ENCODE results near the gene MTHFR. TPM values are rescaled to one million over a fixed set of nuclear protein-coding genes. Genes with fewer than 3 reads are reported as not detected.

MTHFR gene
- total RNA-seq, 1 experiment from 2014 or later, result 18.2 TPM

- H3K9me3 Mint-ChIP-seq, result no peaks in the 10 kb centered on the region; a peak in 1 of 5 replicates
- no peak within 1 kb of the TSS; a peak in 2 of 7 replicates for H3K27ac Mint-ChIP-seq
Observed at GRCh38 chr1:11847667-11848372, 42.1 kb upstream of the MTHFR start, which contains the start of gene NPPA. Gene NPPA (minus strand): TSS chr1:11847783. CDS start chr1:11847684, 99 bp downstream.

More at GRCh38 chr1:11847667-11848372, 42.1 kb upstream of the MTHFR start, which contains the start of gene NPPA:
- Histone ChIP-seq H3K4me2 (ENCODE audit: insufficient read depth, insufficient read length, low read length) (no peak within 1 kb of the TSS), H4K20me1 (ENCODE audit: control insufficient read depth, insufficient read depth, insufficient read length) (no peaks in the 10 kb centered on the region), H3K9me3 (ENCODE audit: control insufficient read depth, low read depth, low read length) (no peaks in the 10 kb centered on the region), H2AFZ (ENCODE audit: low read length) (no peak within 1 kb of the TSS), H2BK20ac (ENCODE audit: low read depth, low read length, poor library complexity, severe bottlenecking) (no peak within 1 kb of the TSS), H3K4me1 (ENCODE audit: insufficient read depth, low read length) (no peaks in the 10 kb centered on the region), H3K18ac (ENCODE audit: insufficient read length, low read depth, low read length) (no peak within 1 kb of the TSS), H2BK5ac (ENCODE audit: insufficient read length, low read length) (no peak within 1 kb of the TSS), H3K4ac (ENCODE audit: low read depth, low read length) (no peak within 1 kb of the TSS), H3K56ac (ENCODE audit: insufficient read length, low read depth, low read length) (no peak within 1 kb of the TSS), H3K27me3 (ENCODE audit: insufficient read depth, low read length) (no peaks in the 10 kb centered on the region), H3K9ac (ENCODE audit: extremely low read depth, insufficient read length, low read length) (no peak within 1 kb of the TSS), H3K27ac (ENCODE audit: insufficient read length, low read depth, low read length) (no peak within 1 kb of the TSS), H4K8ac (replicated peaks; ENCODE audit: insufficient read length, low read depth, low read length) (no peak within 1 kb of the TSS), H3K23ac (ENCODE audit: insufficient read length, low read depth, low read length) (no peak within 1 kb of the TSS), H2BK120ac (ENCODE audit: low read depth, low read length, poor library complexity, severe bottlenecking) (no peak within 1 kb of the TSS), H4K5ac (ENCODE audit: insufficient read length, low read depth, low read length) (no peak within 1 kb of the TSS), H2BK12ac (ENCODE audit: insufficient read length, low read depth, low read length) (no peak within 1 kb of the TSS), H3K79me2 (ENCODE audit: insufficient read depth, low read length) (no peaks in the 10 kb centered on the region), H3K23me2 (ENCODE audit: insufficient read length, low read depth, low read length, poor library complexity, severe bottlenecking) (no peaks in the 10 kb centered on the region), H3K14ac (ENCODE audit: insufficient read depth, low read length) (no peak within 1 kb of the TSS), H3T11ph (ENCODE audit: low read length) (no peak within 1 kb of the TSS), H2BK15ac (ENCODE audit: low read depth, low read length) (no peak within 1 kb of the TSS), H2AK5ac (ENCODE audit: insufficient read length, low read length) (no peak within 1 kb of the TSS), H4K91ac (ENCODE audit: insufficient read length, low read depth, low read length) (no peak within 1 kb of the TSS), H3K79me1 (ENCODE audit: insufficient read depth, low read depth, low read length, poor library complexity, severe bottlenecking) (no peaks in the 10 kb centered on the region)
- no peak for DNase-seq
- Mint-ChIP-seq H3K27me3 (ENCODE audit: low read depth) (peaks cover 6% of the 10 kb centered on the region), H3K36me3 (ENCODE audit: insufficient read depth in 1 of 3, low read depth in 3 of 3) (peaks cover 5 to 36% (median 25%) of the 10 kb centered on the region in 3 experiments; a peak in 6 of 7 replicates), H3K4me1 (no peaks in the 10 kb centered on the region), H3K4me3 (no peak within 1 kb of the TSS)
- TF ChIP-seq CTCF (conservative IDR thresholded peaks at IDR 0.05), result no peak
- no CpG with 5 or more reads among the region's 18 CpGs for WGBS (ENCODE audit: extremely low coverage, insufficient read length, low lambda C conversion rate)
